Endothelial cell of umbilical vein (primary cell): ENCODE data around the gene FXYD4. TPM values are rescaled to one million over a fixed set of nuclear protein-coding genes. Genes with fewer than 3 reads are reported as not detected.
"Not testable (repeated sequence)": the region's sequence is repeated elsewhere in the genome, so short reads cannot be mapped to it uniquely, and the experiment has no call there.

Experiments used
- BruUV-seq: library from RNA; stranded (reverse); fragments of 400-500 nt; replicated peaks from 2 replicates; lab custom pipeline; 2021; lab: Mats Ljungman, UMichigan
- CTCF ChIA-PET: fragments of 300-600, 350-600 bp; sonication (Branson Sonifier 250); formaldehyde crosslinking; loops from one replicate; lab custom pipeline; 2021; ENCODE audit warnings: antibody characterized with exemption, inconsistent platforms; lab: Charles Lee
- POLR2A ChIA-PET: fragments of 300-600, 350-600 bp; sonication (Branson Sonifier 250); formaldehyde crosslinking; loops from one replicate; lab custom pipeline; 2021; ENCODE audit warnings: antibody characterized with exemption, inconsistent platforms; lab: Charles Lee
- DNase-seq: peaks from one replicate; pipeline ENCODE4 v3.0.0-alpha.2; 2011; ENCODE audit warnings: low read depth, low spot score
- FAIRE-seq: peaks from 2 replicates; lab custom pipeline; 2011; peaks lifted over from hg19 to GRCh38; lab: Jason Lieb, UNC
- H2AFZ ChIP-seq: 2 replicates; pipeline ENCODE4 v1.6.0; 2012; ENCODE audit warnings: low read depth, low read length, control low read depth, inconsistent platforms
- H3K27ac ChIP-seq: 2 replicates; pipeline ENCODE4 v1.5.1; 2011; ENCODE audit warnings: low read depth, mild to moderate bottlenecking, control low read depth, low read length, moderate library complexity; ENCODE audit not compliant: insufficient read depth
- H3K27me3 ChIP-seq, 2 experiments: 2 replicates each; pipeline versions ENCODE4 v1.6.0 to v1.6.1; 2011; ENCODE audit warnings: low read length in 2 of 2, mixed read lengths in 1 of 2; ENCODE audit not compliant: control insufficient read depth in 2 of 2, insufficient read depth in 2 of 2
- H3K36me3 ChIP-seq, 2 experiments: 2 replicates in 1 of 2; 3 replicates in 1 of 2; pipeline ENCODE4 v1.5.1; 2011; ENCODE audit warnings: low read length in 2 of 2, mild to moderate bottlenecking in 1 of 2, moderate library complexity in 1 of 2; ENCODE audit not compliant: control insufficient read depth in 2 of 2, insufficient read depth in 2 of 2; ENCODE audit errors: extremely low read depth in 1 of 2
- H3K4me1 ChIP-seq: 3 replicates; pipeline ENCODE4 v1.5.1; 2011; ENCODE audit warnings: mild to moderate bottlenecking, low read length; ENCODE audit not compliant: control insufficient read depth, insufficient read depth; ENCODE audit errors: extremely low read depth
- H3K4me2 ChIP-seq: 2 replicates; pipeline ENCODE4 v1.6.1; 2011; ENCODE audit warnings: low read length, control low read depth, mixed read lengths; ENCODE audit not compliant: insufficient read depth
- H3K4me3 ChIP-seq, 3 experiments: fragments of 200-600 bp in 1 of 3; sonication (generic), shearing (Covaris generic) in 1 of 3; replicated peaks in 1 of 3; 2 replicates each; pipeline ENCODE4 v1.5.1; 2011 to 2016; ENCODE audit warnings: control low read depth in 3 of 3, low read length in 3 of 3, mild to moderate bottlenecking in 2 of 3, inconsistent platforms in 1 of 3, low read depth in 1 of 3, moderate library complexity in 1 of 3; ENCODE audit not compliant: insufficient read depth in 1 of 3
- H3K79me2 ChIP-seq: 2 replicates; pipeline ENCODE4 v1.6.0; 2012; ENCODE audit warnings: low read length, inconsistent platforms; ENCODE audit not compliant: control insufficient read depth, insufficient read depth
- H3K9ac ChIP-seq: replicated peaks from 2 replicates; pipeline ENCODE3; 2011; ENCODE audit warnings: low read length, control low read depth; ENCODE audit not compliant: insufficient read depth; ENCODE audit errors: extremely low read depth
- H3K9me1 ChIP-seq: replicated peaks from 3 replicates; pipeline ENCODE4 v1.6.0; 2011; ENCODE audit warnings: mild to moderate bottlenecking, low read length; ENCODE audit not compliant: control insufficient read depth, insufficient read depth; ENCODE audit errors: extremely low read depth
- H3K9me3 ChIP-seq: replicated peaks from 2 replicates; pipeline ENCODE4 v1.5.1; 2012; ENCODE audit warnings: low read length, inconsistent platforms; ENCODE audit not compliant: control insufficient read depth, insufficient read depth
- H4K20me1 ChIP-seq: replicated peaks from 2 replicates; pipeline ENCODE3; 2011; ENCODE audit warnings: mild to moderate bottlenecking, low read length; ENCODE audit not compliant: control insufficient read depth, insufficient read depth; ENCODE audit errors: extremely low read depth
- EZH2 ChIP-seq: IDR thresholded peaks from 2 replicates; pipeline ENCODE4 v1.6.1; 2012; ENCODE audit warnings: borderline replicate concordance, low read depth, mild to moderate bottlenecking, moderate library complexity, low read length, inconsistent platforms; ENCODE audit not compliant: severe bottlenecking
- FOS ChIP-seq: IDR thresholded peaks from 2 replicates; pipeline ENCODE4 v1.6.1; 2011; ENCODE audit warnings: mild to moderate bottlenecking, low read length, moderate library complexity, borderline replicate concordance; ENCODE audit not compliant: insufficient read depth
- GATA2 ChIP-seq: IDR thresholded peaks from 2 replicates; pipeline ENCODE4 v1.7.0; 2011; ENCODE audit warnings: low read depth, mild to moderate bottlenecking, moderate library complexity, mixed read lengths, low read length; ENCODE audit not compliant: insufficient read length, insufficient read depth
- JUN ChIP-seq: IDR thresholded peaks from 2 replicates; pipeline ENCODE4 v1.6.1; 2011; ENCODE audit warnings: borderline replicate concordance, low read depth; ENCODE audit not compliant: insufficient read length, insufficient read depth
- MYC ChIP-seq: IDR thresholded peaks from one replicate; pipeline ENCODE4 v1.6.1; 2011; ENCODE audit warnings: mild to moderate bottlenecking, low read depth, low read length
- POLR2A ChIP-seq: IDR thresholded peaks from 2 replicates; pipeline ENCODE4 v1.6.1; 2012; ENCODE audit warnings: low read depth, mild to moderate bottlenecking, control low read depth, low read length
- POLR2AphosphoS5 ChIP-seq: IDR thresholded peaks from 2 replicates; pipeline ENCODE4 v1.6.1; 2012; ENCODE audit warnings: low read depth, mild to moderate bottlenecking, control low read depth, low read length, moderate library complexity; ENCODE audit not compliant: insufficient read depth
- dilution Hi-C: fragments of 300-500 bp; cut with MboI; formaldehyde crosslinking; loops from one replicate; pipeline ENCODE4 v1.15.0; 2019; ENCODE audit warnings: low sequenced_read_pairs; ENCODE audit not compliant: extremely low pct_ligation_motif_present
- intact Hi-C: fragments of 100-400 bp; cut with micrococcal nuclease; formaldehyde crosslinking; loops from one replicate; pipeline ENCODE4 v1.10.0; 2022
- polyA plus RNA-seq, 4 experiments: library from polyadenylated mRNA; depleted of rRNA in 3 of 4; stranded (reverse) in 3 of 4; unstranded in 1 of 4; fragments of >200 nt; gene quantifications; 2 replicates each; pipeline versions ENCODE4 v1.2.1 to v1.2.3, GENCODE V29; 2011 to 2012; ENCODE audit warnings: missing spikeins in 1 of 4
- total RNA-seq: library from RNA; stranded (reverse); gene quantifications from 2 replicates; pipeline ENCODE4 v1.2.3, GENCODE V29; 2021
- TF ChIP-seq, protein P1 (sequence below): IDR thresholded peaks from 2 replicates; pipeline ENCODE4 v1.6.1; 2011; ENCODE audit not compliant: insufficient read depth, insufficient read length
- TF ChIP-seq, protein P2 (sequence below), 2 donors: IDR thresholded peaks; 1 replicate in 1 of 2; 2 replicates in 1 of 2; pipeline ENCODE4 v1.5.1; 2011; ENCODE audit warnings: low read length in 2 of 2, mild to moderate bottlenecking in 2 of 2, moderate library complexity in 2 of 2, control low read depth in 1 of 2, inconsistent platforms in 1 of 2, low read depth in 1 of 2; ENCODE audit not compliant: insufficient read depth in 1 of 2; ENCODE audit errors: extremely low read depth in 1 of 2

Gene FXYD4
- total and polyA plus RNA-seq, 2 donors (not counting 3 experiments of a cell fraction or from before 2014, with no cell fraction given), result not detected

DNA sequence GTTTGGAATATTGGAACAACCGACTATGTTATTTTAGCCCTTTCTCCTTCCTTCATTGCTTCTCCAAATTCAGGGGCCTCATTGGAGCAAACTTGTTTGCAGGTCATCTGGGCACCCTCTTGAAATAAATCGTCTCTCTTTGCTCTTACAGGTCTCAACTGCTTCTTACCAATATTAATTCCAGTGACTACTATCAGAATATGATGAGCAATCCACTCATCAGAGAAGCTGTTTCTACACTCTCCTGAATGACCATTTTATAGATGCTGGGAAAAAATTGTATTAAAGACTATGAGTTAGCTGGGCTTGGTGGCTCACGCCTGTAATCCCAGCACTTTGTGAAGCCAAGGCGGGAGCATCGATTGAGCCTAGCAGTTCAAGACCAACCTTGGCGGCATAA is 50.1 kb downstream of the FXYD4 start:
- no peak overlapping the region for H2AFZ ChIP-seq
- no peaks in the 10 kb centered on the region for H3K9me1 ChIP-seq
- no peak overlapping the region for H3K4me3 ChIP-seq
- H3K79me2 ChIP-seq, result no peaks in the 10 kb centered on the region
- CTCF ChIA-PET, result interaction anchor here (2.1 kb wide), 1 partner anchor 14 kb away, joined by 8 read pairs; no protein-coding TSS in a partner anchor
- intact Hi-C loops (no loop called here), dilution Hi-C loops (no loop called here)
- H3K36me3 ChIP-seq, result no peaks in the 10 kb centered on the region
- no peaks in the 10 kb centered on the region for H3K9me3 ChIP-seq
- TF ChIP-seq MYC, result no peak
- TF ChIP-seq, protein P1, sequence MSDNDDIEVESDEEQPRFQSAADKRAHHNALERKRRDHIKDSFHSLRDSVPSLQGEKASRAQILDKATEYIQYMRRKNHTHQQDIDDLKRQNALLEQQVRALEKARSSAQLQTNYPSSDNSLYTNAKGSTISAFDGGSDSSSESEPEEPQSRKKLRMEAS, result no peak
- TF ChIP-seq EZH2, result no peak
- no peak for TF ChIP-seq JUN
- no peak for TF ChIP-seq FOS
- TF ChIP-seq POLR2AphosphoS5, result no peak
- no peak for TF ChIP-seq POLR2A
- TF ChIP-seq GATA2, result no peak
- TF ChIP-seq, protein P2, sequence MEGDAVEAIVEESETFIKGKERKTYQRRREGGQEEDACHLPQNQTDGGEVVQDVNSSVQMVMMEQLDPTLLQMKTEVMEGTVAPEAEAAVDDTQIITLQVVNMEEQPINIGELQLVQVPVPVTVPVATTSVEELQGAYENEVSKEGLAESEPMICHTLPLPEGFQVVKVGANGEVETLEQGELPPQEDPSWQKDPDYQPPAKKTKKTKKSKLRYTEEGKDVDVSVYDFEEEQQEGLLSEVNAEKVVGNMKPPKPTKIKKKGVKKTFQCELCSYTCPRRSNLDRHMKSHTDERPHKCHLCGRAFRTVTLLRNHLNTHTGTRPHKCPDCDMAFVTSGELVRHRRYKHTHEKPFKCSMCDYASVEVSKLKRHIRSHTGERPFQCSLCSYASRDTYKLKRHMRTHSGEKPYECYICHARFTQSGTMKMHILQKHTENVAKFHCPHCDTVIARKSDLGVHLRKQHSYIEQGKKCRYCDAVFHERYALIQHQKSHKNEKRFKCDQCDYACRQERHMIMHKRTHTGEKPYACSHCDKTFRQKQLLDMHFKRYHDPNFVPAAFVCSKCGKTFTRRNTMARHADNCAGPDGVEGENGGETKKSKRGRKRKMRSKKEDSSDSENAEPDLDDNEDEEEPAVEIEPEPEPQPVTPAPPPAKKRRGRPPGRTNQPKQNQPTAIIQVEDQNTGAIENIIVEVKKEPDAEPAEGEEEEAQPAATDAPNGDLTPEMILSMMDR (IDR thresholded peaks at IDR 0.05; ENCODE audit: extremely low read depth in 1 of 2, insufficient read depth in 1 of 2, low read depth in 1 of 2, low read length in 2 of 2), result no peak
- DNase-seq, result no peak
- FAIRE-seq, result no peak
- no peaks in the 10 kb centered on the region for H3K27me3 ChIP-seq
- H3K4me1 ChIP-seq, result peaks cover 16% of the 10 kb centered on the region
- no peak overlapping the region for H3K27ac ChIP-seq
- POLR2A ChIA-PET, result no interaction called here
- BruUV-seq, result no TSS peak
- no peak overlapping the region for H3K9ac ChIP-seq
- H4K20me1 ChIP-seq, result no peaks in the 10 kb centered on the region
- no peak overlapping the region for H3K4me2 ChIP-seq

DNA sequence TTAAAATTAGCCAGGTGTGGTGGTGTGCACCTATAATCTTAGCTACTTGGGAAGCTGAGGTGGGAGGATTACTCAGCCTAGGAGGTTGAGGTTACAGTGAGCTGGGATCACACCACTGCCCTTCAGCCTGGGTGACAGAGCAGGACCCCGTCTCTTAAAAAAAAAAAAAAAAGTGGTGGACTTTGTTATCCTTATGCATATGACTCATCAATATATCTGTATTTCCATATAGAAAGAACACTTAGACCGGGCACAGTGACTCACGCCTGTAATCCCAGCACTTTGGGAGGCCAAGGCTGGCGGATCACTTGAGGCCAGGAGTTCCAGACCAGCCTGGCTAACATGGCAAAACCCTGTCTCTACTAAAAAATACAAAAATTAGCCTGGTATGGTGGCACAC is 50.5 kb downstream of the FXYD4 start:
- not testable (repeated sequence) for H3K4me2 ChIP-seq

More for the DNA sequence above, 50.5 kb downstream of the FXYD4 start:
- H4K20me1 ChIP-seq, H3K27ac ChIP-seq, intact Hi-C loops, DNase-seq, FAIRE-seq, H3K9me3 ChIP-seq, H3K4me3 ChIP-seq, H3K27me3 ChIP-seq, H3K9ac ChIP-seq, H2AFZ ChIP-seq, H3K9me1 ChIP-seq, H3K79me2 ChIP-seq, BruUV-seq, POLR2A ChIA-PET, dilution Hi-C loops, H3K36me3 ChIP-seq: not testable (repeated sequence)
- H3K4me1 ChIP-seq, result peaks cover 16% of the 10 kb centered on the region
- CTCF ChIA-PET, result interaction anchor here (2.1 kb wide), 1 partner anchor 14 kb away, joined by 8 read pairs; no protein-coding TSS in a partner anchor
